SK-N-SH (cell line): ENCODE data around the gene MYO10. TPM values are rescaled to one million over a fixed set of nuclear protein-coding genes. Genes with fewer than 3 reads are reported as not detected.

ENCODE experiments used
- CTCF ChIA-PET: fragments of 300-600, 350-600 bp; formaldehyde crosslinking; extraction: SDS; loops from one replicate; lab custom pipeline; 2021; lab: Yijun Ruan, JAX
- POLR2A ChIA-PET: fragments of 350-600 bp; sonication (Branson Sonifier 250); formaldehyde crosslinking; extraction: SDS; loops from one replicate; lab custom pipeline; 2020; ENCODE audit warnings: antibody characterized with exemption, inconsistent platforms; lab: Yijun Ruan, JAX
- DNase-seq: peaks from one replicate; pipeline ENCODE4 v3.0.0; 2012
- H2AFZ ChIP-seq: fragments of 200-600 bp; sonication (generic); 2 replicates; pipeline ENCODE4 v1.8.1; 2016; ENCODE audit warnings: antibody characterized with exemption, mild to moderate bottlenecking, low read depth
- H3F3A ChIP-seq: fragments of 200-600 bp; sonication (generic); replicated peaks from 2 replicates; pipeline ENCODE3; 2016; ENCODE audit warnings: antibody characterized with exemption, mild to moderate bottlenecking; ENCODE audit not compliant: insufficient read depth
- H3K27ac ChIP-seq, 2 experiments: fragments of 200-500 bp in 1 of 2; fragments of 200-600 bp in 1 of 2; sonication (Bioruptor generic) in 1 of 2; sonication (generic), shearing (Covaris generic) in 1 of 2; 2 replicates each; pipeline versions ENCODE4 v1.5.1 to v1.6.1; 2014 to 2016; ENCODE audit warnings: low read depth in 2 of 2, inconsistent platforms in 1 of 2, low read length in 1 of 2, mild to moderate bottlenecking in 1 of 2, mixed read lengths in 1 of 2
- H3K27me3 ChIP-seq: fragments of 200-600 bp; sonication (generic), shearing (Covaris generic); 2 replicates; pipeline ENCODE4 v1.6.1; 2016; ENCODE audit warnings: mixed run types; ENCODE audit not compliant: insufficient read depth
- H3K36me3 ChIP-seq, 2 experiments: fragments of 200-500 bp in 1 of 2; fragments of 200-600 bp in 1 of 2; sonication (Bioruptor generic) in 1 of 2; sonication (generic) in 1 of 2; replicated peaks in 1 of 2; 2 replicates each; pipeline versions ENCODE3 to v1.5.1; 2014 to 2016; ENCODE audit warnings: low read length in 1 of 2, mild to moderate bottlenecking in 1 of 2; ENCODE audit not compliant: insufficient read depth in 2 of 2, control insufficient read depth in 1 of 2
- H3K4me1 ChIP-seq, 2 experiments: fragments of 200-500 bp in 1 of 2; fragments of 200-600 bp in 1 of 2; sonication (Bioruptor generic) in 1 of 2; sonication (generic), shearing (Covaris generic) in 1 of 2; 2 replicates each; pipeline versions ENCODE4 v1.5.1 to v1.6.1; 2014 to 2016; ENCODE audit warnings: low read depth in 1 of 2, low read length in 1 of 2, mixed run types in 1 of 2; ENCODE audit not compliant: insufficient read depth in 2 of 2, control insufficient read depth in 1 of 2
- H3K4me2 ChIP-seq: fragments of 200-600 bp; sonication (generic), shearing (Covaris generic); 2 replicates; pipeline ENCODE4 v1.6.1; 2017; ENCODE audit warnings: mixed run types
- H3K4me3 ChIP-seq, 2 experiments: fragments of 200-500 bp in 1 of 2; fragments of 200-600 bp in 1 of 2; sonication (Bioruptor generic) in 1 of 2; sonication (generic), shearing (Covaris generic) in 1 of 2; 2 replicates each; pipeline versions ENCODE4 v1.5.1 to v1.8.1; 2014 to 2016; ENCODE audit warnings: low read depth in 2 of 2, inconsistent platforms in 1 of 2, low read length in 1 of 2, mild to moderate bottlenecking in 1 of 2, mixed read lengths in 1 of 2, moderate library complexity in 1 of 2
- H3K79me2 ChIP-seq: fragments of 200-600 bp; sonication (generic); 2 replicates; pipeline ENCODE4 v1.8.1; 2017; ENCODE audit warnings: mild to moderate bottlenecking; ENCODE audit not compliant: insufficient read depth
- H3K9ac ChIP-seq: fragments of 200-600 bp; sonication (generic); 2 replicates; pipeline ENCODE4 v1.6.1; 2017; ENCODE audit warnings: mixed run types
- H3K9me2 ChIP-seq: fragments of 200-600 bp; sonication (generic); 2 replicates; pipeline ENCODE4 v1.6.1; 2017; ENCODE audit warnings: mixed run types
- H3K9me3 ChIP-seq: fragments of 200-600 bp; sonication (generic); 2 replicates; pipeline ENCODE4 v1.6.1; 2017; ENCODE audit warnings: mixed run types, mild to moderate bottlenecking, moderate library complexity
- H4K20me1 ChIP-seq: fragments of 200-600 bp; sonication (generic); 2 replicates; pipeline ENCODE4 v1.6.1; 2017; ENCODE audit warnings: mild to moderate bottlenecking, mixed run types; ENCODE audit not compliant: insufficient read depth
- CHD2 ChIP-seq: fragments of 150-350 bp; IDR thresholded peaks from 2 replicates; pipeline ENCODE4 v1.6.1; 2018; ENCODE audit warnings: low read length; ENCODE audit not compliant: partially characterized antibody
- FOSL2 ChIP-seq: IDR thresholded peaks from 2 replicates; pipeline ENCODE4 v1.4.0; 2012; ENCODE audit warnings: low read depth, mild to moderate bottlenecking, moderate library complexity, borderline replicate concordance
- GABPA ChIP-seq: IDR thresholded peaks from 2 replicates; pipeline ENCODE4 v1.4.0; 2012; ENCODE audit warnings: low read depth, mild to moderate bottlenecking
- GATA2 ChIP-seq: sonication (generic); formaldehyde crosslinking; IDR thresholded peaks from 2 replicates; pipeline ENCODE4 v1.5.0; 2020; ENCODE audit warnings: mild to moderate bottlenecking, missing genetic modification reagents
- IRF3 ChIP-seq: fragments of 150-350 bp; IDR thresholded peaks from 2 replicates; pipeline ENCODE4 v1.6.1; 2016; ENCODE audit warnings: mild to moderate bottlenecking, low read depth, low read length
- JUND ChIP-seq: IDR thresholded peaks from 2 replicates; pipeline ENCODE4 v1.4.0; 2012
- MEF2A ChIP-seq: IDR thresholded peaks from 2 replicates; pipeline ENCODE4 v1.4.0; 2012; ENCODE audit warnings: low read depth, borderline replicate concordance
- NFIC ChIP-seq: IDR thresholded peaks from 2 replicates; pipeline ENCODE4 v1.4.0; 2012; ENCODE audit warnings: borderline replicate concordance
- NRF1 ChIP-seq: IDR thresholded peaks from 2 replicates; pipeline ENCODE4 v1.6.1; 2012; ENCODE audit warnings: low read depth, mild to moderate bottlenecking, low read length
- PBX3 ChIP-seq: IDR thresholded peaks from 2 replicates; pipeline ENCODE4; 2012
- POLR2AphosphoS5 ChIP-seq: IDR thresholded peaks from 2 replicates; pipeline ENCODE4 v1.6.1; 2012; ENCODE audit warnings: low read depth, low read length
- RCOR1 ChIP-seq: fragments of 150-350 bp; IDR thresholded peaks from 2 replicates; pipeline ENCODE4 v1.6.1; 2017; ENCODE audit warnings: antibody characterized with exemption, low read length
- RFX5 ChIP-seq: IDR thresholded peaks from 2 replicates; pipeline ENCODE4 v1.6.1; 2012; ENCODE audit warnings: mild to moderate bottlenecking, improper control_type of control experiment, low read length
- RXRA ChIP-seq: IDR thresholded peaks from 2 replicates; pipeline ENCODE4 v1.4.0; 2012; ENCODE audit warnings: low read depth, mild to moderate bottlenecking, borderline replicate concordance
- SMC3 ChIP-seq: IDR thresholded peaks from 2 replicates; pipeline ENCODE4 v1.6.1; 2012; ENCODE audit warnings: low read depth, low read length, improper control_type of control experiment
- TCF12 ChIP-seq: IDR thresholded peaks from 2 replicates; pipeline ENCODE4 v1.4.0; 2012
- USF2 ChIP-seq: fragments of 150-350 bp; IDR thresholded peaks from 2 replicates; pipeline ENCODE4 v1.6.1; 2017; ENCODE audit warnings: antibody characterized with exemption, low read length, low read depth, borderline replicate concordance
- YY1 ChIP-seq: IDR thresholded peaks from 2 replicates; pipeline ENCODE4 v1.4.0; 2012; ENCODE audit warnings: low read depth, mild to moderate bottlenecking
- WGBS: methylation state at CpG from one replicate; pipeline ENCODE4 v1.1.6; 2017; ENCODE audit warnings: low lambda C conversion rate; 5-methylcytosine and 5-hydroxymethylcytosine counted together
- polyA plus RNA-seq, 3 experiments: library from polyadenylated mRNA; depleted of rRNA; stranded (reverse); fragments of >200 nt; gene quantifications; 2 replicates each; pipeline ENCODE4 v1.2.3, GENCODE V29; 2012

The MYO10 gene
- polyA plus RNA-seq, 1 of the 3 experiments (the other 2 are of a cell fraction) = 8.1 TPM

- peaks cover 100% of the 10 kb centered on the region for H3K79me2 ChIP-seq
- ChIA-PET CTCF (interaction anchor here (1.1 kb wide), 1 partner anchor 127 kb away, joined by 3 read pairs; no protein-coding TSS in a partner anchor), POLR2A (no interaction called here)
- WGBS = 89% methylated on average over 8 of the region's 8 CpGs
- no peaks in the 10 kb centered on the region for H3K27me3 ChIP-seq
- no peak for DNase-seq
- TF ChIP-seq NFIC (no peak), USF2 (no peak), GATA2 (no peak), RFX5 (no peak), IRF3 (no peak), FOSL2 (no peak), RXRA (no peak), NRF1 (no peak), CHD2 (no peak), SMC3 (no peak), PBX3 (no peak), GABPA (no peak), RCOR1 (no peak), MEF2A (no peak), TCF12 (no peak), YY1 (no peak), JUND (no peak), POLR2AphosphoS5 (no peak)
- peaks cover 95% of the 10 kb centered on the region for H4K20me1 ChIP-seq
- H3F3A ChIP-seq = peaks cover 49% of the 10 kb centered on the region
- H3K27ac ChIP-seq = peak overlapping the region in 1 of 2 experiments; percentile 93; a peak in 1 of 4 replicates
- H3K9me2 ChIP-seq = no peaks in the 10 kb centered on the region
- no peak overlapping the region for H2AFZ ChIP-seq
- H3K4me1 ChIP-seq = peaks cover 0 to 43% of the 10 kb centered on the region in 2 experiments; a peak in 1 of 4 replicates
- no peaks in the 10 kb centered on the region for H3K9me3 ChIP-seq
- H3K4me2 ChIP-seq = no peak overlapping the region
- no peak overlapping the region for H3K9ac ChIP-seq
- H3K36me3 ChIP-seq = peaks cover 0 to 11% of the 10 kb centered on the region in 2 experiments
- H3K4me3 ChIP-seq = no peak overlapping the region
These were observed 17.0 kb downstream of the MYO10 start for GRCh38 chr5:16918891-16919671.
